DMS53 treated with DMSO at 0.1 percent for 48 hours (cell line): ENCODE results near the gene HPN.
A peak's percentile ranks its signal among the peaks of the same experiment; 100 is the strongest.
"Not testable (repeated sequence)": the region's sequence is repeated elsewhere in the genome, so short reads cannot be mapped to it uniquely, and the experiment has no call there.

Experiments
- DNase-seq: peaks from one replicate; lab custom pipeline; 2025; ENCODE audit not compliant: unreplicated experiment; lab: John Stamatoyannopoulos, UW

The HPN gene

DNA sequence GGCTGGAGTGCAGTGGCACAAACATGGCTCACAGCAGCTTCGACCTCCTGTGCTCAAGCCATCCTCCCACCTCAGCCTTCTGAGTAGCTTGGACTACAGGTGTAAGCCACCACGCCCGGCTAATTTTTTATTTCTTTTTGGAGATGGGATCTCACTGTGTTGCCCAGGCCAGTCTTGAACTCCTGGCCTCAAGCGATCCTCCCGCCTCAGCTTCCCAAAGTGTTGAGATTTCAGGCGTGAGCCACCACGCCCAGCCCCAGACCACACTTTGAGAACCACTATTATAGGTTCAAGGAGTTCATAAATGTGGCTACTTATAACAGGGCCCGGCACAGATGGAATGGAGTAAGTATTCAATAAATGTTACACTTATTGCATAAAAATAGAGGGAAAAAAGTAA is 14.5 kb upstream of the HPN start:
- DNase-seq, result no peak

DNA sequence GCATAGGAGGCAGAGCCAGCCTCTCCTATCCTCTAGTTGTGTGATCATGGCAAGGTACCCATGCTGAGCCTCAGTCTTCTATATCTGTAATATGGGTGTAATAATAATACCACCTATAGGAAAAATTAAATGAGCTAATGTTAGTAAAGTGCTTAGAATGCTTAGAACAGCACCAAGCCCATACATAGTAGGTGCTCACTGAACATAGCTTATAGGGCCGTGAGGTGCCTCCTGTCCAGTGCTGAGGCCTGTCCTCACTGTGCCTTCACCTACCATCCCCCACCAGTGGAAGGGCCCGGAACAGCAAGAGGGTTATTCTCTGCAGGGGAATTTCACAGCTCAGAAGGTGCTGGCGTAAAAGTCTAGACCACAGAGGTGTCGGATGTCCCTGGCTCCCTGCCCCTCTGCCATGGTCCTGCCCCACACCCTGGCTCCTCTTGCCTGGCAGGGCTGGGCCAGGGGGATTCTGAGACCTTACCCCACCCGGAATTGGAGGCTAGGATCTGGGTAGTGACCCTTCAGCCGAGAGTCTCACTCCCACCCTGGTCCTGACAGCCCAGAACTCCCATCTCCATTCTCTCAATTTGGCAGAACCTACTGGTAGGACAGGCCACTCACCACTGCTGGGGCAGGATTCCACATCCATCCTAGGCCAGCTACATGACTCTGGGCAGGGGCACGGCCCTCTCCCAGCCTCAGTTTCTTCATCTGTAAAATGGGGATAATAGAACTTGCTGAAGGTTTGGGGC is 13.5 kb upstream of the HPN start:
- DNase-seq, result no peak

DNA sequence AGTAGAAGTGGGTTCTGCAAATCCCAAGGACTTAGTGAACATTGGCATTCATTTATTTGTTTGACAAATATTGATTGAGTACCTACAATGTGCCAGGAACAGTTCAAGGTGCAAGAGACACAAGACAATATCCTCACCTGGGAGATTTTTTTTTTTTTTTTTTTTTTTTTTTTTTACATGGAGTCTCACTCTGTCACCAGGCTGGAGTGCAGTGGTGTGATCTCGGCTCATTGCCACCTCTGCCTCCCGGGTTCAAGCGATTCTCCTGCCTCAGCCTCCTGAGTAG is 13.0 kb upstream of the HPN start:
- not testable (repeated sequence) for DNase-seq

DNA sequence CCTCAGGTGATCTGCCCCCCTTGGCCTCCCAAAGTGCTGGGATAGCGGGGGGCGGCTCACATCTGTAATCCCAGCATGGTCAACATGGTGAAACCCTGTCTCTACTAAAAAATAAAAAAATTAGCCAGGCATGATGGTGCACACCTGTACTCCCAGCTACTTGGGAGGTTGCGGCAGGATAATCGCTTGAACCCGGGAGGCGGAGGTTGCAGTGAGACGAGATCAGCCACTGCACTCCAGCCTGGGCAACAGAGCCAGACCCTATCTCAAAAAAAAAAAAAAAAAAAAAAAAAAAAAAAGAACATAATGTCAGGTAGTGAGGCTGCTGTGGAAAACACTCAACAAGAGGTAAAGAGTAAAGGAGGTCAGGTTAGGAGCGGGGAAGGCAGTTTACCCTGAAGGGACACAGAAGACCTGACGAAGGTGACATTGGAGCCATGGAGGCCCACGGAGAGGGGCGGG is 12.2 kb upstream of the HPN start:
- not testable (repeated sequence) for DNase-seq

DNA sequence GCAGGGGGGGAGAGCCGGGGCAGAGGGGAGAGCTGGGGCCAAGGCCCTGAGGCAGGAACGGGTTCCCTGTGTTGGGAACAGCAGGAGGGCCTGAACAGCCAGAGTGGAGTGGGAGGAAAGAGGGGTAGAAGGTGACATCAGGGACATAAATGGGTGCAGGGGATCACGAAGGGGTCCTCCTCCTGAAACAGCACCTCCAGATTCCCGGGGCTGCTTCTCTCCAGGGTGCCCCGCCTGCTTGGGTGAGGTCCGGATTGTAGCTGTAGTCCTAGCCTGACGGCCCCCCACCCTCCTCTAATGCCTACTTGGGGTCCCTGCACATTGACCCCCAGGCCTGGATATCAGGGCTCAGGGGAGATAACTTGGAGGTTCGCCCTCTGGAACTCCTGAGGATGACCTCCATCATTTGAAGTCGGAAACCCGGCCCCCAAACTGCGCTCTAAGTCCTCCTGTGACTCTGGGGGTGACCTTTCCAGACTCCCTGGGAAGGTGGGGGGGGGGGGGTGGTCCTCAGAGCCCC is 11.7 kb upstream of the HPN start:
- peak; percentile 20 for DNase-seq

DNA sequence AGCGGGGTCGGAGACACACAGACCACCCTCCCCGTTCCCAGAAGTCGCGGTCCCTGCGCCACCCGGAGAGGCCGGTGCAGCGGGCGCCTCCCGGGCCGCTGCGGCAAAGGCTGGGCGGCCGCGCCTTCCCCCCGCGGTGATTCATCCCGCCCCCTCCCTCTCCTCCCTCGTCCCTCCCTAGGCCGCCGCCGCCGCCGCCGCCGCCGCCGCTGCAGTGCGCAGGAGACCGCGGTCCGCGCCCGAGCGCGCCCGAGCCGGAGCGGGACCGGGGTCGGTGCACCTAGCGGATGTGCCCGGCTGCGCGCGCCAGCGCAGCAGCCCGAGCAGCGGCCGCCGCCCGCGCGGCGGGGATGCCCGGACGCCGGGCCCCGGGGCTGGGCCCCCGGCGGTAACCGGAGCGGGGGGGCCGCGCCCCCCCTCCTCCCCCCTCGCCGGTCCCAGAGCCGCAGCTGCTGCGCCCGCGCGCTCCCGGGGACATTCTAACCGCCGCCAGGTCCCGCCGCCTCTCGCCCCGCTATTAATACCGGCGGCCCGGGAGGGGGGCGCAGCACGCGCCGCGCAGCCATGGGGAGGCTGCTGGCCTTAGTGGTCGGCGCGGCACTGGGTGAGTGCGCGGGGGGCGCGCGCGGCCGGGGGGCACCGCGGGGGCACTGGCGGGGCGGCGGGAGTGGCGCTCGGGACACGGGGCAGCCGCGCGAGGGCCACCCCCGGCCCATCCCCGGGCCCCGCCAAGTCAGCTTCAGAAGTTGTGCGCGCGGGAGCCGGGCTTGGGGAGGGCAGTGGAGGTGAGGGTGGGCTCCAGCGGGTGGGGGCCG is 11.1 kb upstream of the HPN start, which contains the start of gene SCN1B:
TSS of gene SCN1B (plus strand) at position 214 of the 815 bp plus-strand sequence. CDS start at position 565, 351 bp downstream.
- peak; percentile 55 for DNase-seq

DNA sequence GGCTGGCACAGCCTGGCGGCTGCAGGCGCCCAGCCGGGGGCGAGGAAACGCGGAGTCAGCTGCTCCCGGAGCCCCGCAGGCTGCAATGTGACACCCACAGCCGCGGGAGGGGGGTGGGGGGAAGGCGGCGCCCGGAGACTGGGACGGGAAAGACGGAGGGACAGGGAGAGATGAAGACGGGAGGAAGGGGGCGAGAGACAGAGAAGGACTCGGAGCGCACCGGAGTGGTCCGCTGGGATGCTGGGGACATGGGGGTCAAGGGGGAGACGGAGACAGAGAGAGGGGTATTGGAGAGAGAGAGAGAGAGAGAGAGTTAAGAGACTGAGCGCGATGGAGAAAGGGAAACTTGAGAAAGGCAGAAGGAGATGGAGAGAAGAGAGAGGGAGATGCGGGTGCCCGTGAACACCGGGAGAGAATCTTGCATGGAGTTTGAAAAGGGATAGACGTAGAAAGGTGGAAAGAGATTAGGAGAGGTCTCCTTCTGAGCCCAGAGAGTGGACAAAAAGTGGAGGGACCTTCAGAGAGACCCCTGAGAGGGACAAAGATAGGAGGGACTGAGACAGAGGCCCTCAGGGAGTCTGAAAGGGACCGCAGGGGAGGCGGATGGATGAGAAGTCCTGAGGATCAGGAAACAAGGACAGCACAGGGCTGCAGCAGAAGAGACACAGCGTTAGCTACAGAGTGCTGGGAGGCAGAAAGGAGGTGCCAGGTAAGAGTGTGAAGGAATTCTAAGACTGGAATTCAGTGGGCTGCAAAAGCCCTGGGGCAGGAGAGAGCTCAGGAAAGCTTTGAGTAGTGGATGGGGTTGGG is 10.2 kb upstream of the HPN start:
- no peak for DNase-seq

DNA sequence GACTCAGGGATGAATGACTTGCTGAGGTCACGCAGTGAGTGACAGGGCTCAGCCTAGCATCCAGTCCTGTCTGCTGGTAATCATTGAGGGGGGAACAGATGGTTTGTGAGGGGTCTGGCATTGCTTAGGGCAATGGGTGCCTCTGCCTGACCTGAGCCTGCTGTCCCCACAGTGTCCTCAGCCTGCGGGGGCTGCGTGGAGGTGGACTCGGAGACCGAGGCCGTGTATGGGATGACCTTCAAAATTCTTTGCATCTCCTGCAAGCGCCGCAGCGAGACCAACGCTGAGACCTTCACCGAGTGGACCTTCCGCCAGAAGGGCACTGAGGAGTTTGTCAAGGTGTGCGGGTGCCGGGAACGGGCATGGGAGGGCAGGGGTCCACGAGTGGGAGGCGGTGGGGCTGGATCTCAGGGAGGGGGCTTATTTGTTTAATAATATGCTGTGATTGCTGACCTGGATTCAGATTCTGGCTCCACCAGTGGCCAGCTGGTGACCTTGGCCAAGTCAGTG is 9.1 kb upstream of the HPN start:
- no peak for DNase-seq

DNA sequence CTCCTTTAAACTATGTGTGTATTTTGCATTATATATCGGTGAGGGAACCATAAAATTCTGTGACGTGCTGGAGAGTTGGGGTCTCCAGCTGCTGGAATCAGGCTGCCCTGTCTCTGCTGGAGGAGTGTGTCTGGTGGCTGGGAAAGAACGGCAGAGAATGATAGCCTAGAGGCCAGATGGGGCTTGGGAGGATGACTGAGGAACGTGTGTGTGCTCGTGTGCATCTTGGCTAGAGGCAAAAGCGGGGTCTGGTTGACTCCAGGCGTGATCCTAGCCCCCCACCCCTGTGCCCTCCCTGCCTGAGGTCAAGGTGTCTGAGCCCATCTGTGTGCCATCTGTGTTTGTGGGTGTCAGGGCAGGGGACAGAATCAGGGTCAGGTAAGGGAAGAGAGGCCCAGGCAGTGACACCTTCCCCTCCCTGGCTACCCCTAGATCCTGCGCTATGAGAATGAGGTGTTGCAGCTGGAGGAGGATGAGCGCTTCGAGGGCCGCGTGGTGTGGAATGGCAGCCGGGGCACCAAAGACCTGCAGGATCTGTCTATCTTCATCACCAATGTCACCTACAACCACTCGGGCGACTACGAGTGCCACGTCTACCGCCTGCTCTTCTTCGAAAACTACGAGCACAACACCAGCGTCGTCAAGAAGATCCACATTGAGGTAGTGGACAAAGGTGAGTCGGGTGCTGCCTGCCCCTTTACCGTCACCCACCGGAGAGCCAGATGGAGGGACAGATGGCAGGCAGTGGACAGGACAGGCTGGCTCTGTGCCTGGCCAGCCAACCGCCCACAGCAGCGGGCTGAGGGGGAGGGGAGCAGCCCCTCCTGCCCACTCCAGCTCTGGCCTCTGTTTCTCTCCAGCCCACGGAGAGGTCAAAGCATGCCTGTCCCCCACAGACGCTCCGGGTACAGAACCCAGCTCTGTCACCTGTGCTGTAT is 8.2 kb upstream of the HPN start:
- DNase-seq, result no peak

DNA sequence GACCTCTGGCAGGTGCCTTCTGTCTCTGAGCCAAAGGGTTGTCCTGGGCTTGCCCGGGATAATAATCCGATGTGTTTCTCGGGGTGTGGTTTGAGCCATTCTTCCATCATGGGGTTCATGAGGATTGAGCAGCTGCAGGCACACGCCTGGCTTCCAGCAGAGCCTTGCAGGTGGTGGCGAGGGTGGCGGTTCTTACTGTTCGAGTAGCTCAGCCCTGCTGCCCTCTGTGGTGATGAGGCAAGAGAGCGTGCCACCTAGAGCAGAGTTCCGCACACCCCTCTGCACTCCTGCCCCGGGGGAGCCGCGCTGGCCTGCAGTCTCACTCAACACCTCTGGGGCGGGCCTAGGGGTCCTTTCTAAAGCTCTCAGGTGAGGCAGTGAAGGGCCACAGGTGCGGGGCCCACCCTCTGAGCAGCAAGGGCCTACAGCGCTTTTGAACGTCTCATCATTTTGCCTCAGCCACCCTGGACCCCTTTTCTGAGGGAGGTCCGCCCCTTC is 7.5 kb upstream of the HPN start:
- no peak for DNase-seq

DNA sequence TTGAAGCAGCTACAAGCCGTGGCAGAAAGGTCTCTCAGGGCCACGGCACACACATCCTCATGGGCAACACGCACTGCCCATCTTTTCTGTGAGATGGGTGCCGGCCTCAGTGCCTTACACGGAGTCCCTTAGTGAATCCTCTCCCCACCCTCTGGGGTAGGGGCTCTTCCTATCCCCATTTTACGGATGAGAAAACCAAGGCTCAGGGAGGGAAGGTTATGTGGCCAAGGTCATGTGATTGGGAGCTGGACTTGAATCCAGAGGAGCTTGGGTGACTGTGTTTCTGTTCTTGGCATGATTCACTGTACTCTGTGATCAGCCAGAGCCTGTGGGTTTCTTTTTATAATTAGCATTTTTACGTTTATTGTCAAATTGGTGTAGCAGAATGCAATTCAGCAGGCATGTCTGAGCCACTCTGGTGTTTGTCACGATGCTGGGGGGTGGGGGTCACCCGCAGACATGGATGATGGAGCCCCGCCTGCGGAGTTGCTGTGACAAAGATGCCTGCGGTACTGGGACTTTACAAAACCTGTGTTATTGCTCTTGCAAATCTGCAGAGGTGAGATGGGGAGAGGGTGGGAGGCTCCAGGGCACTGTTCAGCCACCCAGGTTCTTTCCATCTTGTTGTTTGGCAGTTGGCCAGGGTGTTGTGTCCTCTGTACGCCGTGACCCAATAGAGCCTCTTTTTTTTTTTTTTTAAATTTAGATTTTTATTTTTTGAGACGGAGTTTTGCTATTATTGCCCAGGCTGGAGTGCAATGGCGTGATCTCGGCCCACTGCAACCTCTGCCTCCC is 6.7 kb upstream of the HPN start:
- no peak for DNase-seq

DNA sequence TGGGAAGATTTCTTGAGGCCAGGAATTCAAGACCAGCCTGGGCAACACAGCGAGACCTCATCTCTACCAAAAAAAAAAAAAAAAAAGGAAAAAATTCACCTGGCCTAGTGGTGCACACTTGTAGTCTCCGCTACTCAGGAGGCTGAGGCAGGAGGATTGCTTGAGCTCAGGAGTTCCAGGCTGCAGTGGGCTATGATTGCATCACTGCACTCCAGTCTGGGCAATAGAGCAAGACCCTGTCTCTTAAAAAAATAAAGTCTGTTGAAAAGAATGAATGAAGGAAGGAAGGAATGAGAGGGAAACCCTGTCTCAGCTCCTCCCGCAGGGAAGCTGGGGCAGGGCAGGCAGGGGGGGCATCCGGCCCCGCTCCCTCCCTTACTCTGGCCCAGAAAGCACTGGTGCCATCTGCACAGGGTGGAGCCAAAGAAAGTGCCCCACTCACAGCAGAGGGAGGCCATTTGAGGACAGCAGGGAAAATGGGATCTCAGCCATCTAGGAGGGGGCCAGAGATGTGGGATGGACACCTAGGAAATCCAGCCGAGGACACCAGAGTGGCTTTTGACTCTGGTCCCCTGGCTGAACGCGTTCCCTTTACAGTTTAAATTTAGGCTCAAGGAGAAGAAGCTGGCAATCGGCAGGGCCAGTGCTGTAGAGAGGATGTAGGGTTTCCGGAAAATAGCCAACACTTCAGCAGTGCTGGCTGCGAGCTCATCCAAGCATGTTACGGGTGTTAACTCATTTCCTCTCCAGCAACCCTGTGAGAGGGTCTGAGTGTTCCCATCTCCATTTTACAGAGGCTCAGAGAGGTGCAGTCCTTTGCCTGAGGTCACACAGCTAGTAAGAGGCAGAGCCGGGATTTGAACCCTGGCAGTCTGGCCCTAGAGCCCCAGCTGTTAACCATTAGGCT is 3.6 kb upstream of the HPN start:
- DNase-seq, result no peak

DNA sequence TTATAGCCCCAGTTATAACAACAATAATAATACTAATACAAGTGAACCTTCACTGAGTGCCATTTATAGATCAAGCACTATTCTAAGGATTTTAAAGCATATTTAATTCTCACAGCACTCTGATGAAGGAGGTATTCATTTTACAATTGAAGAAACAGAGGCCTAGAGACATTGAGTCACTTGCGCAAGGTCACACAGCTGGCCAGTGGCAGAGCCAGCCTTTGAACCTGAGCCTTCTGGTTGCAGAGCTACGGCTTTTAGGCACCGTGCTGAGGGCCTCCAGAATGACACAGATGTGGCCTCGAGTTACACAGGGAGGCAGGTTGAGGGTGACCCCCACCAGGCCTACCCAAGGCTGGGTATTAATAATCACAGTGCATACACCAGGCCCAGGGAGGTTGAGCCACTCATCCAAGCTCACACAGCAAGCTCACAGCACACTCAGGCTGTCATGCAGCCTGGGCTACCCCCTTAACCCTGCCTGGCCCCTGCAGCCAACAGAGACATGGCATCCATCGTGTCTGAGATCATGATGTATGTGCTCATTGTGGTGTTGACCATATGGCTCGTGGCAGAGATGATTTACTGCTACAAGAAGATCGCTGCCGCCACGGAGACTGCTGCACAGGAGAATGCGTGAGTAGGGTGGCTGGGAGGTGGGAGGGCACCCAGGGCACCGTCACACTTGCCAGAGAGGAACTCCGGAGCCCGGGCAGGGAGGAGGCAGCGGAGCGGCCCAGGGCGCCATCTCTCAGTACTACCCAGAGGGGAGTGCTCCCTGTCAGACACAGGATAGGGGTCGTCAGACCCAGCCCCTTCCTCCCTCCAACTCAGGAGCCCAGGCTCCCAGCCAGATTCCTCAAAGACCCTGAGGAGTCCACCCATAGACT is 2.7 kb upstream of the HPN start:
- no peak for DNase-seq

DNA sequence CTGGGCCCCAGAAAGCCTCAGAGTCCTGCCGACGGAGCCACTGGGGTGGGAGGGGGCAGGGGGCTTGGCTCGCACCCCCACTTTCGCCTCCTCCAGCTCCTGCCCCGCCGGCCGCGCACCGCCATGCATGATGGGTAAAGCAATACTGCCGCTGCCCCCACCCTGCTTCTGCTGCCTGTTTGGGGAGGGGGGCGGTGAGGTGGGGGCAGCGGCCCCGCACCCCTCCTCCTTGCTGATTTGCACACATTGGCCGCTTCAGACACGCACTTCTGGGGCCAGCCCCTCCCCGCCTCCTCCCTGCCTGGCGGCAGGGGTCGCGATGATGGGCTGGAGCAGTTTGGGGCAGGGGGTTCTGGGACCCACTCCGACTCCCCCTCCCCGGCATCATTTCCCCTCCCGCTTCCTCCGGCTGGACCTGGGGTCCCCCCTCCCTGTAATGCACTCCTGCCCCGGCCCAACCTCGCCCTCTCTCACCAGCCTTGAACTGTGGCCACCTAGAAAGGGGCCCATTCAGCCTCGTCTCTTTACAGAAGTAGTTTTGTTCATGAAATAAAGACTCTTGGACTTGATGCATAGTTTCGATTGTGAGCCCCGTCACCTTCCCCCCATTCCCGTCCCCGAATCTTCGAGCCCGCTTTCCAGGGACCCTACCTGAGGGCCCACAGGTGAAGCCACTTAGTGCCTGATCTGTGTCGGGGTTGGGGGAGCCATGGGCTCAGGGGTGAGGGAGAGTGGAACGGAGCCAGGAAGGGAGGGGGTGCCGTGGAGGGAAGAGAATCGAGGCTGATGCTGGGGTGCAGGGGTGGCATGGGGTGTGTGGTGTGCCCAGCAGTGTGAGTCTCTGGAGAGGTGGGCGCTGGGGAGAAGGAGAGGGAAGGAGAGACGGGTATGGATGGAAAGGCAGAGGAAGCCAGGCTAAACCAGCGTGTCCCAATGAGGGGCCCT is 1.4 kb upstream of the HPN start:
- DNase-seq, result no peak

DNA sequence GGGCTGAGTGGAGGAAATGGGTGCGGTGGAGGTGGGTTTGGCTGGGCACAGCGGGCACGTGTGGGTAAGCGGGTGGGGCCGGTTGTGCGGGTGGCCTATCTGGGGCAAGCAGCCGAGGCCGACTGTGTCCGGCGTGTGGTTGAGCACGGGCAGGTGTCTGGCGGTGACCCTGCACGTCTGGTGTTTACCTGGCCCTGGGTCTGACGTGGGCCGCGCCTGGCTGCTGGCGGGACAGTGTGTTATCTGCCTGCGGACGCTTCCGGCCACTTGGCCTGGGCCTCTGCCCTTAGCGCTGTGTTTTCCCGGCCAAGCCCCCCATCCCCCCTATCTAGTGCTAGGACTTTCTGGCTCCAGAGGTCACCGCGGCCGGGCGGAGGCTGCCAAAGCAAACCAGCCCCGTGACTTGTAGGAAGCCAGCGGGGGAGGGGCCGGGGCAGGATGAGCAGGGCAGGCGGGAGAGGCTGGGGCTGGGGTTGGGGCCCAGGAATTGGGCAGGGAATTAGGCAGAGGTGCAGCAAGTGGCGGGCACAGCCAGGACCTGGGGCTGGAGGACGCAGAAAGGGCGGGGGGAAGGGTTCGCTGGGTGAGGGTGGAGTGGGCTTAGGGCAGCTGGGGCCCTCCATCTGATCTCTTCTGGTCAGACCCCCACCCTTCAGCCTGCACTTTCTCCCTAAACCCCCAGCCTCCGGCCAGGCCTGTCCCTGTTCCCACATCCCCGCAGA is 534 bp upstream of the HPN start:
- peak; percentile 91 for DNase-seq
